ENCODE results near the gene CACNA2D3. TPM values are rescaled to one million over a fixed set of nuclear protein-coding genes. Genes with fewer than 3 reads are reported as not detected.

CACNA2D3 gene
- total RNA-seq, 4 donors from 2014 or later, result 0.27 to 1.5 (median 0.79) TPM

DNA sequence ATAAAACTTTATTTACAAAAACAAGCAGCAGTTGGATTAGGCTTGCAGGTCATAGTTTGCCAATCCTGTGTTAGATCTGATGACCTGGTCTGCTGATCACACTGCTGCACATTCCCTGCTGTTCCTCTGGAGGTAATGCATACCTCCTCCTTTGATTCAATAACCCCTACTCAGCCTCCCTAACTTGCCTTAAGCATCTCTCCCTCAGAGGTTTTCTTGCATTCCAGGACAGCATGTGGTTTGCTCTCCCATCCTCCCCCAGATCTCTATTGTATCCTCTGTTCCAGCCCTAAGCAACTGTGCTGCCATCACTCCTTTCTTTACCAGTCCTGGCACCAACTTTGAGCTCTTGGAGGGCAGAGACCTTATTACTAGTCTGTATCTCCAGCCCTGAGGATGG, 63.4 kb downstream of the CACNA2D3 start:
- H3K4me3 ChIP-seq (ENCODE audit: low read depth, poor library complexity, severe bottlenecking), result no peak overlapping the region
- intact Hi-C loops (cut with DNase I; ENCODE audit: low total_unique reads), result no loop called here
- DNase-seq (ENCODE audit: low spot score in 2 of 2), result peak in 1 of 2 donors; percentile 20

DNA sequence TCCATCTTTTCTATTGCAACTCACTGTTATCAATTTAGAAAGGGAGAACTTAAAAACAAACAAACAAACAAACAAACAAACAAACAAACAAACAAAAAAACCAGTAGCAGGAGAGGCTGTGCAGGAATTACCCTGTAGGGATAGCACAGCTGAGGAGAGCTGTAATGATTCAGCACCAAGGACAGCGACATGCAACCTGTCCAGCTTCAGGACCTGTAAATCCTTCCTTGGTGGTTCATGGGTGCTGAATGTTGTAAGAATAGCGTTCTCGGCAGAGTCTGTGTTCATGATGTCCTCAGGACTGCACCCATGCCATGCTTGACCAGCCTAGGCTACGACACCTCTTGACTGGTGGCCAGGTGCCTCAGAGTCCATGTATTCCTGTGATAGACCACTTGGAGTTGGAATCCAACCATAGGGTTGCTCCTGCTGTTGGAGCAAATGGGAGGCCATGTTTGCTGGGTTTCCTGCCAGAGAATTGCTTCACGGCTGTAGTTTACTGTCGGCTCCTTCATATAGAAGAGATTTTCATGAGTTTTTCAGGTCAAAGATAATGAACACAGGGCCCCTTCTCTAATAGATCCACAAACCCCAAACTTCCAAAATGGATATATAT, 65.9 kb downstream of the CACNA2D3 start:
- peak in 1 of 2 donors; percentile 39 for DNase-seq (ENCODE audit: low spot score in 2 of 2)
- intact Hi-C loops (cut with DNase I; ENCODE audit: low total_unique reads), result no loop called here
- TF ChIP-seq, protein P1, sequence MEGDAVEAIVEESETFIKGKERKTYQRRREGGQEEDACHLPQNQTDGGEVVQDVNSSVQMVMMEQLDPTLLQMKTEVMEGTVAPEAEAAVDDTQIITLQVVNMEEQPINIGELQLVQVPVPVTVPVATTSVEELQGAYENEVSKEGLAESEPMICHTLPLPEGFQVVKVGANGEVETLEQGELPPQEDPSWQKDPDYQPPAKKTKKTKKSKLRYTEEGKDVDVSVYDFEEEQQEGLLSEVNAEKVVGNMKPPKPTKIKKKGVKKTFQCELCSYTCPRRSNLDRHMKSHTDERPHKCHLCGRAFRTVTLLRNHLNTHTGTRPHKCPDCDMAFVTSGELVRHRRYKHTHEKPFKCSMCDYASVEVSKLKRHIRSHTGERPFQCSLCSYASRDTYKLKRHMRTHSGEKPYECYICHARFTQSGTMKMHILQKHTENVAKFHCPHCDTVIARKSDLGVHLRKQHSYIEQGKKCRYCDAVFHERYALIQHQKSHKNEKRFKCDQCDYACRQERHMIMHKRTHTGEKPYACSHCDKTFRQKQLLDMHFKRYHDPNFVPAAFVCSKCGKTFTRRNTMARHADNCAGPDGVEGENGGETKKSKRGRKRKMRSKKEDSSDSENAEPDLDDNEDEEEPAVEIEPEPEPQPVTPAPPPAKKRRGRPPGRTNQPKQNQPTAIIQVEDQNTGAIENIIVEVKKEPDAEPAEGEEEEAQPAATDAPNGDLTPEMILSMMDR (IDR thresholded peaks at IDR 0.05), result no peak
- TF ChIP-seq POLR2A (IDR thresholded peaks at IDR 0.05), result no peak

More for the DNA sequence above, 63.4 kb downstream of the CACNA2D3 start:
- TF ChIP-seq, protein P1 (IDR thresholded peaks at IDR 0.05), result no peak
- TF ChIP-seq POLR2A (IDR thresholded peaks at IDR 0.05), result no peak

DNA sequence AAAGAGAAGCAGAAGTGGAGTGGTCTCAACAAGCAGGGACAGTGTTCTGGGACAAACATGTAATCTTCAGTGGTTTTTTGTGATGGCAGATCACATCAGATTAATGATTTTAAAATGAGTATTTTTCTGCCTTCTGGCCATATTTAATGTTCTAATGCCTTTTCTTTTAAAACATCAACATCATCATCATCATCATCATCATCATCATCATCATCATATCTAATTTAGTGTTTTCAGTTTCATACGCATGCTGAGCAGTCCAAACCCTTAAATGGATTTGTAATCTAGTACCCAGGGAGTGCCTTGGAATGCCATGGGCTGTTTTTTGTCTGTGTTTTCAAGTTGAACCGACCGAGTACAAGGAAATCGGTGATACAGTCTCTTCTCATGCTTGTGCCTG, 68.9 kb downstream of the CACNA2D3 start:
- no peak for TF ChIP-seq POLR2A (IDR thresholded peaks at IDR 0.05)
- intact Hi-C loops (cut with DNase I; ENCODE audit: low total_unique reads), result no loop called here
- 88 to 92% methylated on average over 4 of the region's 4 CpGs for WGBS, 2 donors
- no peak for DNase-seq (ENCODE audit: low spot score in 2 of 2)
- no peak overlapping the region for H3K4me3 ChIP-seq (ENCODE audit: low read depth, poor library complexity, severe bottlenecking)

More for the DNA sequence above, 65.9 kb downstream of the CACNA2D3 start:
- WGBS, 2 donors, result 56 to 59% methylated on average over 6 of the region's 6 CpGs
- no peak overlapping the region for H3K4me3 ChIP-seq (ENCODE audit: low read depth, poor library complexity, severe bottlenecking)

DNA sequence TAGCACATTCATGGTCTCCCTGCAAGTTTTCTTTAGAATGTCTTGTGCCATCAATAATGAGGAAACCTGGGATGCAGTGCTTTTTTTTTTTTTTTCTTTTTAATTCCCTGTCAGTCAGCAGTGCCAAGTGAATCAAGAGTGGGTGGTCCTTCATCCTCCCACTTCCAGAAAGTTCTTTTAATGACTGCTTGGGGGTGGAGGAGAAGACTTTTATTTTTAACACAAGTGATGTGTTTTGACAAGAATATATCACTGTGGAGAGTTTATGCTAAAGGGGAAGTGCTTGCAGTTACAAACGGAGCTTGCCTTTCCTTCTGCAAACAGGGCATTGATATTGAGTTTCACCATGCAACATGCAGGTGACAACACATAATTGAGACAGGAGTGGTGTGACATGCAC, 69.7 kb downstream of the CACNA2D3 start:
- TF ChIP-seq, protein P1 (IDR thresholded peaks at IDR 0.05), result no peak
- TF ChIP-seq POLR2A (IDR thresholded peaks at IDR 0.05), result no peak
- no peak for DNase-seq (ENCODE audit: low spot score in 2 of 2)
- WGBS, 2 donors, result 26 to 43% methylated on average over 1 of the region's 1 CpG
- intact Hi-C loops (cut with DNase I; ENCODE audit: low total_unique reads), result no loop called here
- H3K4me3 ChIP-seq (ENCODE audit: low read depth, poor library complexity, severe bottlenecking), result no peak overlapping the region

DNA sequence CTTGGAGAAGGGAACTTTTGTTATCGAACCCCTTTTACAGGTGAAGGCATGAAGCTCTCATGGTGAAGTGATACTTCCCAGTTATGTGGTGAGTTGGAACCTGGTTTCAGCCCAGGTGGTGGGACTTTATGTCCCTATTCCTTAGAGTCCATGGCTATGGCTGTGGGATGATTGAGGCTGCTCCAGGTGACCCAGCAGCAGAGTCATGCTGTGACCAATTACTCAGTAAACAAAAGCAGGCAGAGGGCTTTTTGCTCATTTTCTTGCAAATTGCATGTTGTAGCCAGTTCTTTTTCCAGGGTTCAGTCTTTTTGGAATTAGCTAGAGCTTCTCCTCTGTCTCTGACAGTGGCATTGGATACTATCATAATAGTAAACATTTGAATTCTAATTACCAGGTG, 70.7 kb downstream of the CACNA2D3 start:
- no peak overlapping the region for H3K4me3 ChIP-seq (ENCODE audit: low read depth, poor library complexity, severe bottlenecking)
- intact Hi-C loops (cut with DNase I; ENCODE audit: low total_unique reads), result no loop called here
- DNase-seq (ENCODE audit: low spot score in 2 of 2), result no peak
- no peak for TF ChIP-seq POLR2A (IDR thresholded peaks at IDR 0.05)
- TF ChIP-seq, protein P1 (IDR thresholded peaks at IDR 0.05), result no peak
- 76 to 95% methylated on average over 1 of the region's 1 CpG for WGBS, 2 donors

DNA sequence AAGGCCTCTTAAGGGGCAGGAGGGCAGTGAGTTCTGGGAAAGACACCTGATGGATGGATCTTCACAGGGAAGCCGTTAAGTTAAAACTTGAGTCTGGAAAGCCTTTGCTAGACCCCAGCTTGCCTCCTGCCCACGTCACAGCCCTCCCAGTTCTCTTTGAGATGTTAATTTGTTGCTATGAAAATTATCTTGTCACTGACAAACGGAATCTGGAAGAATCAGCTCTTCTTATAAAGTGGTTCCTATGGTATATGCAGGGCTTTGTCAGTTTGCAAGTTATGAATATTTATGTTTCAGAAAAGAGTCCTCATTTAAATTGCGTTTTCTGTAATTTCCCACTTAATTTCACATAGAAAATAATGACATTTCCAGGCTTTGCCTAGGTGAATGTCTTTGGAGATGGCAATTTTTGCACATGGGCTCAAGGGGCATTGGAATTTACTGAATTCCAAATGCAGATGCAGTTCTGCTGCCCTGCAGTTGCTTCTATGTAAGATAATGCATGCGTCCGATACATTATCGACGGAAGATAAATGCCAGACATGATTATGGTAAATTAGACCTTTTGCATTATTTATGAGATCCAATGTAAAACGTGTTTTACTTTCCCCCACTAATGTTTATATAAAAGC, 74.1 kb downstream of the CACNA2D3 start:
- TF ChIP-seq, protein P1 (IDR thresholded peaks at IDR 0.05), result no peak
- TF ChIP-seq POLR2A (IDR thresholded peaks at IDR 0.05), result no peak
- peak in 1 of 2 donors; percentile 6 for DNase-seq (ENCODE audit: low spot score in 2 of 2)
- no peak overlapping the region for H3K4me3 ChIP-seq (ENCODE audit: low read depth, poor library complexity, severe bottlenecking)
- intact Hi-C loops (cut with DNase I; ENCODE audit: low total_unique reads), result no loop called here
- 75 to 80% methylated on average over 9 of the region's 9 CpGs for WGBS, 2 donors

Measured in lower leg skin (tissue), 4 donors.